ENCODE measurements around the gene YEATS4.

The YEATS4 gene

GRCh38 chr12:69440016-69440415, 80.5 kb downstream of the YEATS4 start:
- no peak for DNase-seq

All from activated naive CD4-positive, alpha-beta T cell treated with Interleukin-2 at 50 U/mL for 16 hours (primary cell).